PC-3 (cell line): ENCODE data around the gene DMRT1. TPM values are rescaled to one million over a fixed set of nuclear protein-coding genes. Genes with fewer than 3 reads are reported as not detected.

Source experiments
- ATAC-seq: fragments of 200-7000 bp; cut with Tn5 transposase; 2 replicates; pipeline ENCODE4 v1.9.1; 2020; ENCODE audit warnings: mild to moderate bottlenecking, moderate library complexity
- BruUV-seq: library from RNA; stranded (reverse); fragments of 400-500 nt; replicated peaks from 2 replicates; lab custom pipeline; 2021; lab: Mats Ljungman, UMichigan
- CTCF ChIA-PET: fragments of 300-600 bp; sonication (Branson Sonifier 250); formaldehyde crosslinking; loops from one replicate; lab custom pipeline; 2022; ENCODE audit warnings: antibody characterized with exemption; lab: Charles Lee
- POLR2A ChIA-PET: fragments of 300-600 bp; sonication (Branson Sonifier 250); formaldehyde crosslinking; loops from one replicate; lab custom pipeline; 2022; ENCODE audit warnings: antibody characterized with exemption; ENCODE audit not compliant: unreplicated experiment; lab: Charles Lee
- DNase-seq: peaks from one replicate; pipeline ENCODE4 v3.0.0-alpha.2; 2015
- H2AFZ ChIP-seq: fragments of 300-600 bp; sonication (generic); 2 replicates; pipeline ENCODE4 v1.6.0; 2016; ENCODE audit warnings: antibody characterized with exemption, low read length
- H3F3A ChIP-seq: fragments of 300-600 bp; sonication (generic); one replicate; pipeline ENCODE4 v1.6.0; 2017; ENCODE audit warnings: antibody characterized with exemption, low read length, control low read depth, mild to moderate bottlenecking; ENCODE audit not compliant: unreplicated experiment
- H3K27ac ChIP-seq: fragments of 300-600 bp; sonication (generic); 2 replicates; pipeline ENCODE4 v1.5.1; 2016; ENCODE audit warnings: mild to moderate bottlenecking, low read length
- H3K27me3 ChIP-seq: fragments of 300-600 bp; sonication (generic); 2 replicates; pipeline ENCODE4 v1.6.1; 2016; ENCODE audit warnings: low read length, mixed read lengths
- H3K36me3 ChIP-seq: fragments of 300-600 bp; sonication (generic); 2 replicates; pipeline ENCODE4 v1.6.1; 2016; ENCODE audit warnings: low read depth, mixed run types, low read length, mixed read lengths
- H3K4me1 ChIP-seq: fragments of 300-600 bp; sonication (generic); 2 replicates; pipeline ENCODE4 v1.5.1; 2016; ENCODE audit warnings: low read length; ENCODE audit not compliant: insufficient read depth
- H3K4me2 ChIP-seq: fragments of 300-600 bp; sonication (generic); 2 replicates; pipeline ENCODE4 v1.6.0; 2016; ENCODE audit warnings: low read length
- H3K4me3 ChIP-seq: fragments of 300-600 bp; sonication (generic); 2 replicates; pipeline ENCODE4 v1.5.1; 2016; ENCODE audit warnings: mild to moderate bottlenecking, low read length, mixed read lengths
- H3K79me2 ChIP-seq: fragments of 300-600 bp; sonication (generic); 2 replicates; pipeline ENCODE4 v1.6.1; 2017; ENCODE audit warnings: low read length, mixed read lengths
- H3K9ac ChIP-seq: fragments of 300-600 bp; sonication (generic); 2 replicates; pipeline ENCODE4 v1.6.0; 2016; ENCODE audit warnings: mild to moderate bottlenecking, low read length
- H3K9me2 ChIP-seq: fragments of 300-600 bp; sonication (generic); replicated peaks from 2 replicates; pipeline ENCODE4 v1.6.1; 2016; ENCODE audit warnings: mixed run types, low read length, mixed read lengths
- H3K9me3 ChIP-seq: fragments of 300-600 bp; sonication (generic); 2 replicates; pipeline ENCODE4 v1.6.1; 2016; ENCODE audit warnings: low read length, mixed read lengths
- H4K20me1 ChIP-seq: fragments of 300-600 bp; sonication (generic); 2 replicates; pipeline ENCODE4 v1.6.1; 2016; ENCODE audit warnings: low read length, mixed read lengths
- EZH2 ChIP-seq: fragments of 300-600 bp; sonication (generic); IDR thresholded peaks from one replicate; pipeline ENCODE4 v1.6.1; 2017; ENCODE audit warnings: antibody characterized with exemption, mild to moderate bottlenecking, low read length; ENCODE audit not compliant: unreplicated experiment
- EZH2phosphoT487 ChIP-seq: fragments of 300-600 bp; sonication (generic); IDR thresholded peaks from 2 replicates; pipeline ENCODE4 v1.6.1; 2018; ENCODE audit warnings: mild to moderate bottlenecking, antibody characterized with exemption, low read length, borderline replicate concordance
- intact Hi-C: fragments of 100-400 bp; cut with micrococcal nuclease; formaldehyde crosslinking; loops from 2 replicates; pipeline ENCODE4 v1.9.0; 2023
- total RNA-seq: library from RNA; depleted of rRNA; stranded (reverse); fragments of >200 nt; gene quantifications from 2 replicates; pipeline ENCODE4 v1.2.3, GENCODE V29; 2014
- TF ChIP-seq, protein P1 (sequence below): fragments of 300-600 bp; sonication (generic); conservative IDR thresholded peaks from 2 replicates; pipeline ENCODE4 v1.5.1; 2017; ENCODE audit warnings: antibody characterized with exemption, low read depth, mild to moderate bottlenecking, low read length

The DMRT1 gene
- total RNA-seq, 1 experiment from 2014 or later, result 0.04 TPM

DNA sequence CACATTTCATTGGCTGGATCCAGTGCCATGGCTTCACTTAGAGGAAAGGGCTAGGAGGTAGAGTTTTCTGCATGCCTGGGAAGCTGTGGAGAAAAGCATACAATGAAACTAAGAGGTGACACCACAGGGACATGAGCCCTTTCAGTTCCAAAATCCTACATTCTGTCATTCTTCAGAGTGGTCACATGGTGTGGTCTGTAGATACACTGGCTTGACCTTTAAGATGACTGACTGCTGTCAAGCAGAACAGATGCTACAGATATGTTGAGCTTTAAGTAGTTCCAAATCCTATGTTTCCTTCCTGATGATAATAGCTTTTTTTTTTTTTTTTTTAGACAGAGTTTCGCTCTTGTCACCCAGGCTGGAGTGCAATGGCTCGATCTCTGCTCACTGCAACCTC is 161.2 kb downstream of the DMRT1 start:
- Histone ChIP-seq H3K27me3 (no peaks in the 10 kb centered on the region), H3K4me1 (no peaks in the 10 kb centered on the region), H3K9ac (no peak overlapping the region), H3K9me2 (no peaks in the 10 kb centered on the region), H3K27ac (no peak overlapping the region), H3K9me3 (no peaks in the 10 kb centered on the region), H3K4me2 (no peak overlapping the region), H3K4me3 (no peak overlapping the region), H3K79me2 (no peaks in the 10 kb centered on the region), H3K36me3 (no peaks in the 10 kb centered on the region), H4K20me1 (no peaks in the 10 kb centered on the region), H3F3A (peaks cover 4% of the 10 kb centered on the region), H2AFZ (no peak overlapping the region)
- CTCF ChIA-PET, result no interaction called here
- no TSS peak for BruUV-seq
- TF ChIP-seq EZH2 (no peak), EZH2phosphoT487 (no peak)
- intact Hi-C loops, result loop anchor here (10.0 kb wide), 1 partner anchor 188 kb away; no protein-coding TSS in a partner anchor
- DNase-seq (no peak), ATAC-seq (no peak)
- POLR2A ChIA-PET, result no interaction called here

DNA sequence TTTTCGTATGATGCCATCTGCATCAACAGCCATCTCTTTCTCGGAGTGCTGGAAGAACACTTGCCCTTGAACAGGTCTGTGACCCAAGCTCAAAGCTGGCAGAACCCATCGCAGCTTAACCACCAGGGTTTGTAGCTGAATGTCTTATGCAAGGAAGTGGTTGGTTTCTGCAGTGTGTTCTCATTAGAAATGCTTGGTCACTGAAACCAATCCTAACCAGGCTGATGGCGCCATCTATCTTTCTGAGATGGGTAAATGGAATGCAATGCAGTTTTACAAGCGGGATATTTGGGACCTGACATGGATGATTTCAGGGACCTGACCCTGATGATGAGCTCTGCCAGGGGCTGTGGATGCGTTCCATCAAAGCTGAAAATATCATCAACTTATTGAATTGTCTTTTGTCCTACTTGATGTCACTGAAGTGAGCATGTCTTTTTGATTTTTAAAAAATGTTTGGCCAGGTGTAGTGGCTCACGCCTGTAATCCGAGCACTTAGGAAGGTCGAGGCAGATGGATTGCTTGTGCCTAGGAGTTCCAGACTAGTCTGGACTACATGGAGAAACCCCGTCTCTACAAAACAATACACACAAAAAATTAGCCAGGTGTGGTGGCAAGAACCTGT is 163.7 kb downstream of the DMRT1 start:
- ChIA-PET POLR2A (no interaction called here), CTCF (interaction anchor here (0.7 to 1.2 kb wide), 2 partner anchors 112 to 116 kb away, joined by 3 to 9 read pairs; no protein-coding TSS in a partner anchor)
- DNase-seq (peak; percentile 72), ATAC-seq (peak; percentile 70)
- Histone ChIP-seq H3K4me3 (no peak overlapping the region), H3K27me3 (no peaks in the 10 kb centered on the region), H3K9me2 (no peaks in the 10 kb centered on the region), H3K9me3 (no peaks in the 10 kb centered on the region), H3K4me2 (peak overlapping the region; percentile 48; the same call in 1 of the 2 replicates), H2AFZ (peak overlapping the region; percentile 61), H3K9ac (no peak overlapping the region), H3K79me2 (no peaks in the 10 kb centered on the region), H4K20me1 (no peaks in the 10 kb centered on the region), H3K27ac (no peak overlapping the region), H3F3A (no peaks in the 10 kb centered on the region), H3K4me1 (no peaks in the 10 kb centered on the region), H3K36me3 (no peaks in the 10 kb centered on the region)
- intact Hi-C loops, result loop anchor here (1.0 to 10.0 kb wide), 4 partner anchors 111 to 658 kb away; no protein-coding TSS in a partner anchor
- no TSS peak for BruUV-seq
- no peak for TF ChIP-seq EZH2
- TF ChIP-seq, protein P1, sequence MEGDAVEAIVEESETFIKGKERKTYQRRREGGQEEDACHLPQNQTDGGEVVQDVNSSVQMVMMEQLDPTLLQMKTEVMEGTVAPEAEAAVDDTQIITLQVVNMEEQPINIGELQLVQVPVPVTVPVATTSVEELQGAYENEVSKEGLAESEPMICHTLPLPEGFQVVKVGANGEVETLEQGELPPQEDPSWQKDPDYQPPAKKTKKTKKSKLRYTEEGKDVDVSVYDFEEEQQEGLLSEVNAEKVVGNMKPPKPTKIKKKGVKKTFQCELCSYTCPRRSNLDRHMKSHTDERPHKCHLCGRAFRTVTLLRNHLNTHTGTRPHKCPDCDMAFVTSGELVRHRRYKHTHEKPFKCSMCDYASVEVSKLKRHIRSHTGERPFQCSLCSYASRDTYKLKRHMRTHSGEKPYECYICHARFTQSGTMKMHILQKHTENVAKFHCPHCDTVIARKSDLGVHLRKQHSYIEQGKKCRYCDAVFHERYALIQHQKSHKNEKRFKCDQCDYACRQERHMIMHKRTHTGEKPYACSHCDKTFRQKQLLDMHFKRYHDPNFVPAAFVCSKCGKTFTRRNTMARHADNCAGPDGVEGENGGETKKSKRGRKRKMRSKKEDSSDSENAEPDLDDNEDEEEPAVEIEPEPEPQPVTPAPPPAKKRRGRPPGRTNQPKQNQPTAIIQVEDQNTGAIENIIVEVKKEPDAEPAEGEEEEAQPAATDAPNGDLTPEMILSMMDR, result peak; percentile 69

DNA sequence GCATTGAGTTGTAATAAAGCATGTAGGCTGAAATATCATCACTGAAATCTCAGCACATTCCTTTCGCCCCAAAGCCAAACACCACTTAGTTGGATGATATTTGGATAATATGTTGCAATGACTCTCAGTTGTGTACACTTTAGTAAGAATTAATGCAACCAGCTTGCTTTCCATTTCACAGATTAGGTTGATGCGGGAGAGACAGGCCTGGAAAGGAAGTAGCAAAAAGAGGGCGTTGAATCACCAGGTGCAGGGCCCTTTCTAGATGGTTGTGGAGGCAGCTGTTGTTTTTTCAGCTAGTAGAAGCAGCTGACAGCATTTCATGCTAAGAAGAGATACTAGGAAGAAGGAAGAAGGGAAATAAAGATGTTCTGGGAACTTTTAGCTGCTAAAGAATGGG is 165.8 kb downstream of the DMRT1 start:
- CTCF ChIA-PET, result interaction anchor here (0.6 kb wide), 1 partner anchor 142 kb away, joined by 3 read pairs; no protein-coding TSS in a partner anchor
- DNase-seq, result no peak

More for the DNA sequence above, 165.8 kb downstream of the DMRT1 start:
- H3K4me1 ChIP-seq, result no peaks in the 10 kb centered on the region
- no peaks in the 10 kb centered on the region for H3K36me3 ChIP-seq
- intact Hi-C loops, result loop anchor here (5.0 to 10.0 kb wide), 3 partner anchors 193 to 660 kb away; no protein-coding TSS in a partner anchor
- POLR2A ChIA-PET, result no interaction called here
- H2AFZ ChIP-seq, result no peak overlapping the region
- no peaks in the 10 kb centered on the region for H3K9me3 ChIP-seq
- TF ChIP-seq, protein P1, result no peak
- TF ChIP-seq EZH2phosphoT487 (no peak), EZH2 (no peak)
- no peaks in the 10 kb centered on the region for H3K27me3 ChIP-seq
- no peaks in the 10 kb centered on the region for H3K9me2 ChIP-seq
- ATAC-seq, result no peak
- no peak overlapping the region for H3K9ac ChIP-seq
- no peak overlapping the region for H3K27ac ChIP-seq
- H3K4me3 ChIP-seq, result no peak overlapping the region
- H3K79me2 ChIP-seq, result no peaks in the 10 kb centered on the region
- H4K20me1 ChIP-seq, result no peaks in the 10 kb centered on the region
- no peaks in the 10 kb centered on the region for H3F3A ChIP-seq
- H3K4me2 ChIP-seq, result no peak overlapping the region
- no TSS peak for BruUV-seq
